PC-9 (cell line): Measurements from ENCODE around the gene TMEM123. TPM values are rescaled to one million over a fixed set of nuclear protein-coding genes. Genes with fewer than 3 reads are reported as not detected.

Experiments
- BruUV-seq: library from RNA; stranded (reverse); fragments of 400-500 nt; replicated peaks from 2 replicates; lab custom pipeline; 2021; lab: Mats Ljungman, UMichigan
- CTCF ChIA-PET: fragments of 300-600 bp; sonication (Branson Sonifier 250); formaldehyde crosslinking; loops from one replicate; lab custom pipeline; 2022; ENCODE audit warnings: antibody characterized with exemption; lab: Charles Lee
- POLR2A ChIA-PET: fragments of 300-600 bp; sonication (Branson Sonifier 250); formaldehyde crosslinking; loops from one replicate; lab custom pipeline; 2022; ENCODE audit warnings: antibody characterized with exemption; ENCODE audit not compliant: unreplicated experiment; lab: Charles Lee
- DNase-seq, 2 experiments: peaks; one replicate each; pipeline versions ENCODE4 v3.0.0 to v3.0.0-alpha.2; 2015 to 2022; ENCODE audit warnings: mixed read lengths in 1 of 2
- H2AFZ ChIP-seq: fragments of 200-600 bp; sonication (generic); 2 replicates; pipeline ENCODE4 v1.8.1; 2017; ENCODE audit warnings: antibody characterized with exemption
- H3F3A ChIP-seq: fragments of 200-600 bp; sonication (generic); 2 replicates; pipeline ENCODE4 v1.8.1; 2017; ENCODE audit warnings: antibody characterized with exemption, mild to moderate bottlenecking, low read depth; ENCODE audit not compliant: insufficient read depth
- H3K27ac ChIP-seq: fragments of 200-600 bp; sonication (generic); 2 replicates; pipeline ENCODE4 v1.6.1; 2016; ENCODE audit warnings: mixed run types
- H3K27me3 ChIP-seq: fragments of 200-600 bp; sonication (generic); 2 replicates; pipeline ENCODE4 v1.6.1; 2016; ENCODE audit warnings: low read depth, mixed run types; ENCODE audit not compliant: insufficient read depth
- H3K36me3 ChIP-seq: fragments of 200-600 bp; sonication (generic); 2 replicates; pipeline ENCODE4 v1.6.1; 2016; ENCODE audit warnings: low read depth, mixed run types
- H3K4me1 ChIP-seq: fragments of 200-600 bp; sonication (generic); replicated peaks from 2 replicates; pipeline ENCODE4 v1.6.1; 2016; ENCODE audit warnings: mixed run types; ENCODE audit not compliant: insufficient read depth
- H3K4me2 ChIP-seq: fragments of 200-600 bp; sonication (generic); 2 replicates; pipeline ENCODE4 v1.6.1; 2017; ENCODE audit warnings: mixed run types
- H3K4me3 ChIP-seq: fragments of 200-600 bp; sonication (generic); 2 replicates; pipeline ENCODE4 v1.6.1; 2016; ENCODE audit warnings: mixed run types
- H3K79me2 ChIP-seq: fragments of 200-600 bp; sonication (generic); 2 replicates; pipeline ENCODE4 v1.6.1; 2017; ENCODE audit warnings: low read depth, mixed run types
- H3K9me2 ChIP-seq: fragments of 200-600 bp; sonication (generic); 2 replicates; pipeline ENCODE4 v1.8.1; 2017; ENCODE audit warnings: mild to moderate bottlenecking; ENCODE audit not compliant: insufficient read depth
- H3K9me3 ChIP-seq: fragments of 200-600 bp; sonication (generic); 2 replicates; pipeline ENCODE4 v1.8.1; 2016; ENCODE audit warnings: low read depth; ENCODE audit not compliant: insufficient read depth
- H4K20me1 ChIP-seq: fragments of 200-600 bp; sonication (generic); 2 replicates; pipeline ENCODE4 v1.8.1; 2017; ENCODE audit not compliant: insufficient read depth
- CTCF ChIP-seq: fragments of 200-600 bp; sonication (generic); conservative IDR thresholded peaks from 2 replicates; pipeline ENCODE4 v1.6.1; 2017; ENCODE audit warnings: mixed run types, antibody characterized with exemption, mild to moderate bottlenecking, moderate library complexity
- EZH2 ChIP-seq: fragments of 200-600 bp; sonication (generic); IDR thresholded peaks from 2 replicates; pipeline ENCODE4 v1.8.0; 2017; ENCODE audit warnings: antibody characterized with exemption, low read depth
- intact Hi-C: fragments of 100-400 bp; cut with micrococcal nuclease; formaldehyde crosslinking; loops from one replicate; pipeline ENCODE4 v1.10.0; 2022; ENCODE audit not compliant: unreplicated experiment
- total RNA-seq: library from RNA; stranded (reverse); gene quantifications from 2 replicates; pipeline ENCODE4 v1.2.3, GENCODE V29; 2021

TMEM123 gene
- total RNA-seq, 1 experiment from 2014 or later, result 201 TPM

DNA sequence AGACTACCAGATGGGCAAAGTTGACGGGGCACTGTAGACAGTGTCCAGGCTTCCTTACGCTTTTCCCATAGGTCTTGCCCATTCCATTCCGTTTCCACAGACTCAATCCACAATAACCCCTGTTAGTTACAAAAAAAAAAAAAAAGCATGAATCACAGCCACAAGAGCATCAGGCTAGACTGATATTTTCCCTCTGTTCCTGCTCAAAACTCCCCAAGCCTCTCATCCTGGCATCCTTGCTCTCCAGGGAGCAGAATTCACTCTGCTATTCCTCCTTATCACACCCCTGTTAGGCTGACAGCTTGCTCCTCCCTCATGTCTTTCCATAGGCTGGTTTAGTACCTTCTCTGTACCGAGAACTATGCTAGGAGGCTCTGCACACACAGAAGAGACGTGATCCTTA lies 42.2 kb downstream of the TMEM123 start:
- H3K4me3 ChIP-seq, result no peak overlapping the region

GRCh38 chr11:102408339-102408738 lies 44.2 kb downstream of the TMEM123 start:
- H3K9me2 ChIP-seq, result no peaks in the 10 kb centered on the region
- CTCF ChIA-PET, result no interaction called here
- POLR2A ChIA-PET, result interaction anchor here (0.7 kb wide), 1 partner anchor 69 kb away, joined by 7 read pairs; no protein-coding TSS in a partner anchor
- H2AFZ ChIP-seq, result no peak overlapping the region
- H3K27ac ChIP-seq, result peak overlapping the region; percentile 47
- peaks cover 65% of the 10 kb centered on the region for H3K79me2 ChIP-seq
- H3F3A ChIP-seq, result peaks cover 4% of the 10 kb centered on the region
- no peaks in the 10 kb centered on the region for H3K27me3 ChIP-seq
- BruUV-seq, result no TSS peak
- peaks cover 13% of the 10 kb centered on the region for H3K4me1 ChIP-seq
- TF ChIP-seq EZH2 (no peak), CTCF (no peak)
- no peak for DNase-seq
- peak overlapping the region; percentile 10 for H3K4me2 ChIP-seq
- H3K9me3 ChIP-seq, result no peaks in the 10 kb centered on the region
- intact Hi-C loops, result loop anchor here (1.0 kb wide), 1 partner anchor 38 kb away; no protein-coding TSS in a partner anchor
- peaks cover 27% of the 10 kb centered on the region; the same call in 1 of the 2 replicates for H4K20me1 ChIP-seq
- no peaks in the 10 kb centered on the region for H3K36me3 ChIP-seq
- H3K4me3 ChIP-seq, result no peak overlapping the region

More for the DNA sequence above, 42.2 kb downstream of the TMEM123 start:
- H2AFZ ChIP-seq, result no peak overlapping the region
- H3K27me3 ChIP-seq, result no peaks in the 10 kb centered on the region
- H3K9me2 ChIP-seq, result no peaks in the 10 kb centered on the region
- peaks cover 4% of the 10 kb centered on the region for H3F3A ChIP-seq
- peaks cover 13% of the 10 kb centered on the region for H3K4me1 ChIP-seq
- POLR2A ChIA-PET, result interaction anchor here (0.5 kb wide), 1 partner anchor 44 kb away, joined by 6 read pairs; no protein-coding TSS in a partner anchor
- H3K9me3 ChIP-seq, result no peaks in the 10 kb centered on the region; the same call in 1 of the 2 replicates
- peaks cover 75% of the 10 kb centered on the region for H3K79me2 ChIP-seq
- CTCF ChIA-PET, result no interaction called here
- BruUV-seq, result no TSS peak
- no peak overlapping the region for H3K27ac ChIP-seq
- H3K36me3 ChIP-seq, result no peaks in the 10 kb centered on the region
- no peak overlapping the region for H3K4me2 ChIP-seq
- DNase-seq, result no peak
- intact Hi-C loops, result no loop called here
- H4K20me1 ChIP-seq, result 0 out of 2 replicates have a peak, but pooled peaks cover 33% of the 10 kb centered on the region
- TF ChIP-seq EZH2 (no peak), CTCF (no peak)

GRCh38 chr11:102407901-102408300 lies 44.7 kb downstream of the TMEM123 start:
- Histone ChIP-seq H3K4me2 (peak overlapping the region; percentile 10), H2AFZ (no peak overlapping the region), H3K27me3 (no peaks in the 10 kb centered on the region), H3K79me2 (peaks cover 60% of the 10 kb centered on the region), H3K27ac (peak overlapping the region; percentile 47), H3K4me3 (no peak overlapping the region), H3K4me1 (peaks cover 13% of the 10 kb centered on the region), H3K9me3 (no peaks in the 10 kb centered on the region), H3F3A (peaks cover 4% of the 10 kb centered on the region), H4K20me1 (peaks cover 27% of the 10 kb centered on the region; the same call in 1 of the 2 replicates), H3K36me3 (no peaks in the 10 kb centered on the region), H3K9me2 (no peaks in the 10 kb centered on the region)
- ChIA-PET CTCF (no interaction called here), POLR2A (interaction anchor here (0.7 kb wide), 2 partner anchors 70 to 1454 kb away, joined by 5 to 7 read pairs; no protein-coding TSS in a partner anchor)
- TF ChIP-seq EZH2 (no peak), CTCF (no peak)
- intact Hi-C loops, result loop anchor here (1.0 kb wide), 1 partner anchor 38 kb away; no protein-coding TSS in a partner anchor
- peak in 1 of 2 experiments; percentile 74 for DNase-seq
- BruUV-seq, result no TSS peak
